GM18858 (cell line): ENCODE data around the gene KDM4C.
"Not testable (repeated sequence)": the region's sequence is repeated elsewhere in the genome, so short reads cannot be mapped to it uniquely, and the experiment has no call there.

Source experiments
- ATAC-seq: cut with Tn5 transposase; IDR thresholded peaks from one replicate; pipeline ENCODE4 v1.9.1; 2021; ENCODE audit not compliant: unreplicated experiment

The KDM4C gene

DNA sequence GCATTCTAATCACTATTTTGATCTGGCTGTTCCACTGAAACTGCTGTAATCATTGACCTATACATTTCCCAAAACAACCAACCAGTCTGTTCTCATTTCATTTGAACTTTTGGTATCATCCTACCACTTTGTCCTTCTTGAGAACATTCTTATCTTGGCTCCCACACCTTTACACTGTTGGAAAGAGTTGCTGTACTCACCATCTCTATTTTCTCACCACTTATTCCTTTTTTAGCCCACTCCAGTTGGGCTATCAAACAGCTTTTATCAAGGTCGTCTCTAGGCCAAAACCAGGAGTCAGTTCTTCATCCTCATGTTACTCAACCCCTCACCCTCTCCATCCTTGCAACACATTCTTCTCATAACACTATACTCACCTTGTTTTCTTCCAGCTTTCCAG lies 170.1 kb downstream of the KDM4C start:
- ATAC-seq, result no peak

GRCh38 chr9:6928863-6929262 lies 171.1 kb downstream of the KDM4C start:
- no peak for ATAC-seq

GRCh38 chr9:6929441-6930215 lies 171.9 kb downstream of the KDM4C start:
- no peak for ATAC-seq

GRCh38 chr9:6930827-6931226 lies 173.1 kb downstream of the KDM4C start:
- no peak for ATAC-seq

DNA sequence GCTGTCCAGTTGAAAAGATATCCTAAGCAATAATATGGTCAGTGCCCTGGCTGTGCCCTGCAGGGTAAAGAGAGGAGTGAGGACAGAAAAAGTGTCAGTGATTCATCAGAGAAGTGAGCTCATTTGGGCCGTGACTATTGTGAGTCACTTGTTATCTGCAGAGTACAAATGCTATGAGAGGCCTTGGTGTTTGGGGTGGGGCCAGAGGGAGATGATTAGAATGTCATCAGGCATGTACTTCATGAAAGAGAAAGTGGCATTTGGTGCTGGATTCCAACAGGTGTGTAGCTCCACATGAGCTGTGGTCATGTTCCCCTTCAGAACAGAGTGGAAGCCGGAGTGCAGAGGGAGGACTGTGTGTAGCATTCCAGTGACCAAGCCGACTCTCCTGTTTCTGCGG lies 174.1 kb downstream of the KDM4C start:
- peak; percentile 70 for ATAC-seq

DNA sequence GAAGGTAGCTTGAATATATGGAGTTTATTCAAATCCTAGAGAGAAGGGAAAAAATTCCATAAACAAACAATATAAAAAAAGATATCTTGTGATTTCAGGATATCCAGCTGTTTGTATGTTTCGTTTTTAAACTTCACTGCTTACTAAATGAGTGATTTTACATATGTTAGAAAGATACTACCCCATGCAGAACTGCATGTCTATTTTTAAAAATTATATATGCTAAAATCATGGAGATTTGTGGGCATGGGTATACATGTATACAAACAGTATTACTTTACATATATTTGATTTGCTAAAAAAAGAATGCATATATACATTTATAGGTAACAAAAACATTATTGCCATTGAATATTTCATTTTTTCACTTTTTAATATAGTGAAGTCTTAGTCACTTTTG lies 178.3 kb downstream of the KDM4C start:
- no peak for ATAC-seq

- ATAC-seq, result no peak
Observed at GRCh38 chr9:6937209-6937608, 179.4 kb downstream of the KDM4C start.

DNA sequence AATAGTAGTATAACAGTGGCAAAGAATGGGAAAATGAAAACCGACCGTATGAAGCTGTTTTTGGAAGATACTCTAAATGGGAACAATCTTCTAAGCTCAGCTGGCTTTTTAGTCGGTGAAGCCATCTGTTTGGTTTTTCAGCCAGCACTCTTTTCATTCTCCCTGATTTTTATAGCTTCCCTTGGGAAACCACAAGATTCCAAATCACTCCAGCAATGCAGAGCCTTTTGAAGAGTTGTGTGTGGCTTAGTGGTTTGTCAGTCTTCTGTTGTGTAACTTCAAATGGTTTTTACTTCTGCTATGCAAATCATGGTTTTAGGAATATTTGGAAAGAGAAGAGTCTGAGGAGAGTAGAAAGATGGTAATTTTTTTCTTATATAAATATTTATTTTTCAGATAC lies 180.7 kb downstream of the KDM4C start:
- ATAC-seq, result no peak

GRCh38 chr9:6938873-6939272 lies 181.1 kb downstream of the KDM4C start:
- ATAC-seq, result no peak

- no peak for ATAC-seq
Observed at GRCh38 chr9:6941501-6941900, 183.7 kb downstream of the KDM4C start.

DNA sequence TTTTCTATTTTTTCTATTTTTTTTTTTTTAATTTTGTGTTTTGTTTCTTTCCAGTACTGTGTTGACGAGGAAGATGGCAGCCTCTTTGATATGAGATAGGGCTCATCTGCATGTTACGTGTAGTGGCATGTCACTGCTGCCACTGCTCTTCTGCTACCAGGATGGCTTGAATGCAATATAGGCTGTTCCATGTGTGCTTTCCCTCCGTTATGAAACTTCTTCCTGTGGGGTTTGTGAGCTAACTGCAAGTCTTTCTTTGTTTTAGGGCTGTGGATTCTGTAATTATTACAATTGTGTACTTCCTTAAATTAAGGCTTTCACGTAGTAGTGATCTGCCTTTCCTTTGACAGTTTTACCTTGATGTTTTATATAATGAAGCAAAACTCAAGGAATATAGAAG lies 184.6 kb downstream of the KDM4C start:
- no peak for ATAC-seq

DNA sequence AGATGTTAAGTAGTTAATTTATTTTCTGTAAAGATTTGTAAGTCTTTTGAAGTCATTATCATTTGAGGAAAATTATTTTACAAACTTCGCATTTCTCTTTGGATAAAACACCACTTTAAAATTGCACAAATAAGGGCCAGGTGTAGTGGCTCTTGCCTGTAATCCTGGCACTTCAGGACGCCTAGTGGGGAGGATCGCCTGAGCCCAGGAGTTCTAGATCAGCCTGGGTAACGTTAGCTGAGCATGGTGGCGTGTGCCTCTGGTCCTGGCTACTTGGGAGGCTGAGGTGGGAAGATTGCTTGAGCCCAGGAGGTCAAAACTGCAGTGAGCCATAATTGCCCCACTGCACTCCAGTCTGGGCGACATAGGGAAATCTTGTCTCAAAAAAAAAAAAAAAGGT lies 185.5 kb downstream of the KDM4C start:
- ATAC-seq, result no peak

DNA sequence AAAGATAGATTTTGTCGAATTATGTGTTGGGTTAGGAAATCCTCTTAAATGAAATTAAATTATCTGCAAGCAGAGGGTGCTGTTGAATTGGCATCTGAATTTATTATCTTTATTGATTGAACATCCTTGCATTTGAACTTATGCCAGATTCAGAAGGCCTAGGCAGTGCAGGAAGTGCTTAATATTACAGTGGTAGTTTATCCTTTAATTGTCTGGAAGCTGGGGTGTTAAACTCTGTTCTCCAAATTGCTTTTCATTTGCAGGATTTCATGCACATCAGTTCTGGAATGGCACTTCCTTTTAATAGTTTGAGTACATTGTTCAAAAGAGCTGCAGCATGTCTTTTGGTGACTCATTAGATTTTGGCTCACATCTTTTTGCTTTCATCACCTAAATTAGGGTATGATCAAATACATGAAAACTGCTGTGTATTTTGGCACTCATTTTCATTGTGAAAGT lies 186.3 kb downstream of the KDM4C start:
- ATAC-seq, result no peak

DNA sequence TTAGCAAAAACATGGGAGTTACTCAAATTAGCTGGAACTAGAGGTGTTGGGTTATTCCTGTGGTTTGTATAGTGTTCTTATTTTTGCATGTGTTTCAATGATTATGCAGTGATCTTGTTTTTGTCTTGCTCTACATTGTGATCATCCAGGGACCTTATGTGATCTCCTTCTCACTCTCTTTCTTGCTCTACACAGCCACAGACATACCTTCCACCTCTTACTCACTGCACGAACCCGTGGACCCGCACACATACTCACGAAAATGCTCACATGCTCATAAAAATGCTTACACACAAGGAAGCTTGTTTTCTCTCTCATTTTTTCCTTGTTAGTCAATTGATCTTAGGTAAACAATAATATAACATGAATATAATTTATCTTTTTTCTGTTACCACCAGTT lies 187.1 kb downstream of the KDM4C start:
- ATAC-seq, result no peak

DNA sequence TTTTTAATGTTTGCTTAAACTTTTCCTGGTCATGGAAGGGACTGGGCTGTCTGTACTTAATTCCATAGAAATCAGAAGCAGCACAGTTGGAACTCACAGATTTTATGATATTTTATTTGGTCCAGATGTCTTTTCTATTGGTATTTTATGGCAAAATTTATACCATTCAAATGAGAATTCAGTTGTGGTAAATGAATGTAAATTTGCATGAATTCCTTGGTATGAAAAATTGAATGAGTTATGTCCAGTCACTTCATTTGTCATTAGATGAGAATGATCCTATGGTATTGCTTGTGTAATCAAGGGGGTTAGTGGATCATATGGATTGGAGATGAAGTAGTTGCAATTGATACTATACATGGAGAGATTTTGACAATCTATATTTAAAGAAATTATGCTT lies 188.0 kb downstream of the KDM4C start:
- no peak for ATAC-seq

DNA sequence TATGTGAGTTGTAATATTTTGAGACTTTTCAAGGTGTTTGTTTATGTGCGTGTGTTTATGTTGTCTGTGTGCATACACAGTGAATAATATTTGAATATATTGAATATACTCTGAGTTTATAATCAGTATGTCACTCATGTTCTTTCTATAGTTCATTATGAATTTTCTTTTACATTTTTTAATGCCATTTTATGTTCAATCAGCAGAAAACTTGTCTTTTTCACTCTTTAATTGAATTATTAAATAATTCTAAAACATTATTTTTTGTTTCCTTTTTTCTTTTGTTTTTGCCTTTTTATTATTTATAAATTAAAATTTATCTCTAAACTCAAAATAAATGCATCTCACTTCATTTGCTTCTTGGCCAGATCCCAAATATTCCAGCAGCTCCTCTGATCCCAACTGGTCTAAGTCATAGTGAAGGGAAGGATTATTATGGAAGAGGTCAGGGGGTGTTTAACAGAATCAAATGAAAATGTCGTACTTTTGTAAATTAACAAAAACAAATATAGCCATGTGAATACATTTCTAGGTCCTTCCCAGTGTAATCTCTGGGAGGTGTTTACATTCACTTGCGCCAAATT lies 188.9 kb downstream of the KDM4C start:
- no peak for ATAC-seq

- not testable (repeated sequence) for ATAC-seq
Observed at GRCh38 chr9:6948921-6949320, 191.1 kb downstream of the KDM4C start.

- peak; percentile 46 for ATAC-seq
Observed at GRCh38 chr9:6955251-6955921, 197.6 kb downstream of the KDM4C start.

- no peak for ATAC-seq
Observed at GRCh38 chr9:6956879-6957278, 199.1 kb downstream of the KDM4C start.

GRCh38 chr9:6959270-6960000 lies 201.7 kb downstream of the KDM4C start:
- ATAC-seq, result no peak

GRCh38 chr9:6960777-6961176 lies 203.0 kb downstream of the KDM4C start:
- peak; percentile 95 for ATAC-seq
